GM21825 (cell line): Measurements from ENCODE around the gene TMEM120A.

Source experiments
- ATAC-seq: cut with Tn5 transposase; IDR thresholded peaks from one replicate; pipeline ENCODE4 v1.9.1; 2021; ENCODE audit warnings: mild to moderate bottlenecking, moderate library complexity; ENCODE audit not compliant: unreplicated experiment

Gene TMEM120A

DNA sequence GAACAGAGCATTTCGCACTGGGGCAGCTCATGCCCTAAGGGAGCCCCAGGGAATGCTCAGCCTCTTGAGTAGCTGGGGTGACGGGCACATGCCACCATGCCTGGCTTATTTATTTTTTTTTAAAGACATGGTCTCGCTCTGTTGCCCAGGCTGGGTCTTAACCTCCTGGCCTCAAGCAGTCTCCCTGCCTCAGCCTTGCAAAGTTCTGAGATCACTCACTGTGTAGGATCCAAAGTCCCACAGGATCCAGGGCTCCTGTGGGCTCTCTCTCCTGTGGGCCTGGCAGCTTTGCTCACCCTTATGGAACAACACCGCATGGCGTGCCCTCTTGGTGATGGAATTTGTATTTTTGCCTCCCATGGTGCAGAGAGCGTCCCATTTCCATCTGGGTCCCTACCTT lies 34.0 kb downstream of the TMEM120A start:
- no peak for ATAC-seq

DNA sequence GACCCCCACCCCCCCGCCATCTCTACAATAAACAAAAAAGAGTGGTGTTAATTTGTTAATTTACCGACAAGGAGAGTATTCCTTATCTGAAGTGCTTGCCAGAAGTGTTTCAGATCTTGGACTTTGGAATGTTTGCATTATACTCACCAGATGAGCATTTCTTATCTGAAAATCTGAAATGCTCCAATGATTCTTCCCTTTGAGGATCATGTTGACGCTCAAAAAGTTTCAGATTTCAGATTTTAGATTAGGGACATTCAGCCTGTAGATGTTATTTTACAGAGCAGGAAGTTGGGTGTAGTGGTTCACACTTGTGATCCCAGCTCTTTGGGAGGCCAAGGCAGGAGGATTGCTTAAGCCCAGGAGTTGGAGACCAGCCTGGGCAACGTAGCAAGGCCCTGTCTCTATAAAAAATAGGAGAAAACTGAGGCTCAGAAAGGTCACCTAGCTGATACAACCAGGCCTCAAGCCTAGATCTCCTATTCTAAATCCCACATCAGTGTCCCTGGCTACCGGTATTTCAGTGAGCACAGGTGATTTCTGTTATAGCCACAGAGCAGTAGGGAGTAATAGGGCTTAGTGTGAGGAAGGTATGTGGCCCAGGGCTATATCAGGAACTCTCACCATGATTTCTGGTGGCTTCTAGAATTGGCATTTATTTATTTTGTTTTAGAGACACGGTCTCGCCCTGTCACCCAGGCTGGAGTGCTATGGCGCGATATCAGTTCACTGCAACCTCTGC lies 35.4 kb downstream of the TMEM120A start:
- ATAC-seq: no peak

- ATAC-seq: no peak
Measured at GRCh38 chr7:75957021-75957736, 37.2 kb downstream of the TMEM120A start.

DNA sequence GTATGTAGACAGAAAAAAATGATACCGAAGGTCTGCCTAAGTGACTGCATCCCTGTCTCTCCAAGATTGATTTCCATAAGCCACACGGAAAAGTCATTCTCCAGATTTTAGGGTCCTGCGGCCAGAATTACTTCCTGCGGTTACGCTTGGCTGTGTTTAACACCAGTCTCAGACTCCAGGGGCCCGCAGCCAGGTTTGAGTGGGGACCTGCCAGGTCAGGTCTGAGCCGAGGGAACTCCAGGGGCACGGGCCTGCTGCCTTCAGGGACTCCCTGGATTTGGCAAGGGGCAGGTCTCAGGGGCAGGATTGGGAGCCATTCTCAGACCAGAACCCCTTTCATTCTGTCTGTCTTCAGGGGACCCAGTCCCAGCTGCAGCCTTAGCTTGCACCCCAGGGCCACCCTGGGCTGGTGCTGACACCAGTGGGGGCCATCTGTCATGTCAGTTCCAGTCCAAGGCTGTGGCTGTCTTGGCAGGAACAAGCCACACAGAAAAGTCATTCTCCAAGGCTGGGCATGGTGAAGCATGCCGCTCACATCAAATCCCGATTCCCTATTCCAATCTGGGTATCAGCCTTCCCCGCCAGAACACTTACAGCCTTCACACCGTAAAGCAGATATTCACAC lies 39.0 kb downstream of the TMEM120A start:
- ATAC-seq: no peak

- no peak for ATAC-seq
Measured at GRCh38 chr7:75953931-75954330, 40.5 kb downstream of the TMEM120A start.

- no peak for ATAC-seq
Measured at GRCh38 chr7:75953431-75953830, 41.0 kb downstream of the TMEM120A start.

DNA sequence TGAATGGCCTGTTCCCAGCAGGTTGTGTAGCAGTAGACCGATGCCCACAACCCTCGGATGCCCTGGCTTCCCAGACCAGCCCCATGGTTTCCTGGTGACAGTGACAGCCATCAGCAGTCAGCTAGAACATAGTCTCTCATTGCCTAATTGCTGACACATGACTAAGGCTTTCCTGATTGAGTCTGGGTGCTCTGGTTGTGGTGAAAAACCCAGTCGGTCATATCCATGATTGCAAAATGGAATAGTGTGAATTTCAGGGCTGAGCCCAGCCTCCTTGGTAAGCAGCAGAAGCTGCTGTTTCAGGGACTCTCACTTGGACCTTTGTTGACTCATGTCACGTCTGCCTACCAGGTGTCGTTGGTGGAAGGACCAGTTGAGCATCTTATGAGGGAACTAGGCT lies 42.9 kb downstream of the TMEM120A start:
- ATAC-seq: no peak

- no peak for ATAC-seq
Measured at GRCh38 chr7:75950111-75950681, 44.2 kb downstream of the TMEM120A start.

GRCh38 chr7:75948179-75948578 lies 46.2 kb downstream of the TMEM120A start:
- no peak for ATAC-seq

DNA sequence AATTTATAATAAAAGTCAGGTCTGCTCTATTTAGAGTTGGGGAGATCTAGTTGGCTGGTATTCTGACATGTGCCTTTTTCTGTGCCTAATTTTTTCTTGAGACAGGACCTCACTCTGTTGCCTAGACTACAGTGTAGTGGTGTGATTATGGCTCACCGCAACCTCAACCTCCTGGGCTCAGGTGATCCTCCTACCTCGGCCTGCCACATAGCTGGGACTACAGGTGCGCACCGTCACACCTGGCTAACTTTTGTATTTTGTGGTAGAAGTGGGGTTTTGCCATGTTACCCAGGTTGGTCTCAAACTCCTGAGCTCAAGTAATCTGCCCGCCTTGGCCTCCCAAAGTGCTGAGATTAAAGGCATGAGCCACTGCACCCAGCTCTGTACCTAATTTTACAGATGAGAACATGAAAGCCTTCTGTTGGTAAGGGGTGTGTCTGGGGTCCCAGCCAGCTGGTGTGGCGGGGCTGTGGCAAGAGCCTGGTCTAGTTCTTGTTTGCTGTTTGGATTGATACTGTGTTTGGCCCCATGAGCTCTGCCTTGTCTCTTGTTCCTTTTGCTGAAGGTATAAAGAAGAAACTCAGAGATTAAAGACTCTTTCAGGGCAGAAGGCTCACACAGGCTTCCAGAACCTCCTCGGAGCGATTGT lies 48.1 kb downstream of the TMEM120A start:
- no peak for ATAC-seq

DNA sequence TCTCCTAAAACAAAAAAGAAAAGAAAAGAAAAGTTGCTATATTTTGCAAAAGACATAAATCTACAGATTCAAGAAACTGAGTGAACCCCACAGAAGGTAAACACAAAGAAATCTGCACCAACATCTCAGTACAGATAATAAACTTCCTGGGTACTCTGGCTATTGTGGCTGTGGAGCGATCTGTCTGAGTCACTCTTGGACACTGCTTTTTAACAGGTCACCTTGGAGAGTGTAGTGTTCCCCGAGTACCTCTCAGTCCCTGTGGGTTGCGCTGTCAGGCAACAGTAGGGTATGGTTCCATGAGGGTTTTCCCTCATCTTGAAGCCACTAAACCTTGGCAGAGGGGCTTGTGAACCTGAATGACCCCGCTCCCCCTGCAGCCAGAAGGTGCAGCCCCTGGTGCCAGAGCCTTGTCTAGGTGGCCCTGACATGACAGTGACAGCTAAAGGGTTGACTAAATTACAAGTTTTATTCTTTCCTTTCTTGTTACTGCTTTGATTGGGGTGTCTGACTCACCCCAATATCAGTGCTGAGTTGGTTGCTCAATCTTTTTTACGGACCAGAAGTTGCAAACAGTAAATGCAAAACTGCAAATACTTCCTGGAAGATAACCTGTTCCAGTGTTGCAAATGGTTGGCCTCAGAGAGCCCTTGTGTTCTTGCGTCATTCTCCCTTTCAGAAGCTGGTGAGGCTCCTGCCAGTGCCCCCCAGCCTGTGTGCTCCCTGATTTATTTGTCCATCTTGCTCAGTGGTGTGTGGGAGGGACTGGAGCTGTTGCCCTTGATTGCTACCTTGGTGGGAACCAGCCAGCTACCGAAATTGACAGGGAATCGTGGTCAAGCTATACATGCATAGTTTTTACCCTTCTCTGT lies 48.9 kb downstream of the TMEM120A start:
- ATAC-seq: no peak

DNA sequence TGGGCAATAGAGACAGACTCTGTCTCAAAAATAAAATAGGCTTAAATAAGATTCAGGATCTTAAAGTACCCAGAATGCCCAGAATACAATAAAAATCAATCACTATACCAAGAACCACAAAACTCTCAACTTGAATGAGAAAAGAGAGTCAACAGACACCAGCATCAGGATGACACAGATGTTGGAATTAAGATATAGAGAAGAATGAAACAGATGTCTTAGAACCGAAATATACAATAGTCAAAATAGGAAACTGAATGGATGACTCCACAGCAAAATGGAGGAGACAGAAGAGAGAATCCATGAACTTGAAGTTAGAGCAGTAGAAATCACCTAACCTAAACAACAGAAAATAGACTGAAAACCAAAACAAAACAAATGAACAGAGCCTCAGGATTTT lies 49.9 kb downstream of the TMEM120A start:
- no peak for ATAC-seq

GRCh38 chr7:75943864-75944263 lies 50.5 kb downstream of the TMEM120A start:
- no peak for ATAC-seq

GRCh38 chr7:75938921-75939320 lies 55.5 kb downstream of the TMEM120A start:
- ATAC-seq: no peak

DNA sequence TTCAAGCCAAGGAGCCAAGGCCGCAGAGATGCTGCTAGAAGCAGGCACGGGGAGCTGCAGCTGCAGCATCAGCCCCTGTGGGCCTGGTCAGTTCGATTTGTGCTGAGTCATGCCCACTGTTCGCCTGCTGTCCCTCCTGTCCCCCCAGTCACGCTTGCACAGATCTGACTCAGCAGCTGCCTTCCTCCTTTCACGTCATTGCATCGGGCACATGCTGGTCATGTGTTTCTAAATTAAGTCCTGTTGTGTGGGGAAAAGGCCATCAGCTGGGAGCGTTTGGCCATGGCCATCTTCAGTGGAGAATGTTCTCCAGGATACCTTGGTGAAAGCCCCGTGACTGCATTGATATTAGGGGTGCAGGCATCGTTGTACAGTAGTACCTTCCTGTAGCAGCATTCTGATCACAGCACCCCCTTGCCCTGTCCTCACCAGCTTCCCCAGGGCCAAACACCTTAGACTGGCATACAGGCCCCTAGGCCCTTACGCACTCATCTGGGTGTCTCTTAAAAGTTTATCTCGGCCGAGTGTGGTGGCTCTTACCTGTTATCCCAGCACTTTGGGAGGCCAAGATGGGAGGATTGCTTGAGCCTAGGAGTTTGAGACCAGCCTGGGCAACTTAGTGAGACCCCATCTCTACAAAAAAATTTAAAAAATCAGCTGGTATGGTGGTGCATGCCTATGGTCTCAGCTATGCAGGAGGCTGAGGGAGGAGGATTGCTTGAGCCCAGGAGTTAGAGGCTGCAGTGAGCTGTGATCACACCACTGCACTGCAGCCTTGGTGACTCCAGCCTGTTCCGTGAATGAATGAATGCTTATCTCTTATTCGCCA lies 56.2 kb downstream of the TMEM120A start:
- ATAC-seq: no peak
